GM19023 (cell line): ENCODE data around the gene NUP133.
"Not testable (repeated sequence)": the region's sequence is repeated elsewhere in the genome, so short reads cannot be mapped to it uniquely, and the experiment has no call there.

ENCODE experiments used
- ATAC-seq: cut with Tn5 transposase; IDR thresholded peaks from one replicate; pipeline ENCODE4 v1.9.1; 2021; ENCODE audit warnings: mild to moderate bottlenecking, moderate library complexity; ENCODE audit not compliant: unreplicated experiment

Gene NUP133

GRCh38 chr1:229509576-229509975, 1.4 kb upstream of the NUP133 start:
- no peak for ATAC-seq

DNA sequence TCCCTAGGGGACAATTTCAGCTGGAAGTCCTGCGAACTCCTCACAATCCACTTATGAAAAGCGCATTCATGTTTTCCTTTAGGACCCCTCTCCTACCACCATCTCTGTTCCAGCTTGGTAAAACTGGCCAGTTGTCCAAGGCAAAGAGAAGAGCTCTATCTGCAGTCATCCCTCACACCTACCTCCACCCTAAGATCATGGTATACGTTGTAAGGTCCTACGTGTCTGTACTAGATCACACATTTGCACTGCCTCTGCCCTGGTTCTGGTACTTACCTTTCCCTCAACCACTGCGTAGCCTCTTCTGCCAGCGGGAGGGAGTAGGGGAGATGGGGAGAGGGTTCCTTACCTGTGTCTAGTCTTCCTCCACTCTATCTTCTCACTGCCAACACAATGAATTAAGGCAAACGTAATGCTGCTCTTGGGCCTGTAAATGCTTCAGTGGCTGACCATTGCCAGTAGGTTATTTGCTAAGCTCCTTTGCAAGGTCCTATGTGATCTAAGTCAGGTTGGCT, 739 bp upstream of the NUP133 start:
- ATAC-seq = peak; percentile 4

DNA sequence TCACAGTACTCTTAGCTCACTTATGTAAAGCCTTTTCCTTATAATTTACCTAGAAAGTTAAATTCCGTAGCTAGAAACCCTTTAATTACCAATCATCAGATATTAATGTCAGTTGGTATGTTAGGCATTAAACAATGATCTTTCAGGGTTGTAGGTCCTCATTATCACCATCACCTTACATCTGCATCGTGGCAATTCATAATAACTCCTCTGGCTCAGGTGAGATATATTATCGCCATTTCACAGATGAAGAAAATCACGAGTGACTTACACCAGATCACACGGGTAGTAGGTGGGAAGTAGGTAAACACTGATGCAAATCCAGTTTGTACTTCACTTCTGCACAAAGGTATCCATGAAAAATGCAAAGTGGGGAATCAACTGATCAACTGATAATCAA, 639 bp downstream of the NUP133 start:
- ATAC-seq = no peak

GRCh38 chr1:229506633-229507032, 1.5 kb downstream of the NUP133 start:
- ATAC-seq = no peak

DNA sequence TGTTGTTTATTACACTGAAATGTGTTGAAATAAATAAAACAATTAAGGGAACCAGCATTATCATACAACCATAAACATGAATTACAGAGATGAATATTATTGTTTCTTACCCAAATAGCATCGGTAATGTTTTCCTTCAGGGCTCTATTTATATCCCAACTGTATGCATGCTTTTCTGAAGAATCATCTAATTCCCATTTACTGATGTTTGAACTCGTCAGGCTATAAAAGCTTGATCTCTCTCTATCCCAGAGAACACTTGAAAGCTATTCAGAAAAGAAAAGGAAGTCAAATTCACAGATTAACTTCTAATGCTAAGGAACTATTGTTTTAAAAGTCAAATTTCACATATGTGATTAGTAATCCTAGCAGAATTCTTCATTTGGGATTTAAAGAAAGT, 12.4 kb downstream of the NUP133 start:
- ATAC-seq = no peak

- ATAC-seq = no peak
Measured at GRCh38 chr1:229487181-229487580, 21.0 kb downstream of the NUP133 start.

DNA sequence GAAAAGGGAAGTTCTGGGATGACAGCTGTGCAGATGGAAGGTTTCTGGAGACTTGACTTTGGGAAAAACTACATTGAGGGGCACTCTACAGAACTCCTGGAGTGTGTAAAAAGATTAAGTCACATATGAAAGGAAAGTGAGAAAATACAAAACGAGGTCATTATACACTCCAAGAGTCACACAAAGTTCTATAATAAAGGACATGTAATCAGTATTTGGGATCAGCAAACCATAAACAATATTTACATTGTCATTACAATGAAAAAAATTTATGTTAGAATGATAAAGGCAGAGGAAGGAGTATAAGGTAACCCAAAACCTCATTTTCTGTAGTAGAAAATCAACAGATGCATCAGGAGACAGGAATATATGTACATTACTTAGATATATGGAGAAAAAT, 22.8 kb downstream of the NUP133 start:
- no peak for ATAC-seq

DNA sequence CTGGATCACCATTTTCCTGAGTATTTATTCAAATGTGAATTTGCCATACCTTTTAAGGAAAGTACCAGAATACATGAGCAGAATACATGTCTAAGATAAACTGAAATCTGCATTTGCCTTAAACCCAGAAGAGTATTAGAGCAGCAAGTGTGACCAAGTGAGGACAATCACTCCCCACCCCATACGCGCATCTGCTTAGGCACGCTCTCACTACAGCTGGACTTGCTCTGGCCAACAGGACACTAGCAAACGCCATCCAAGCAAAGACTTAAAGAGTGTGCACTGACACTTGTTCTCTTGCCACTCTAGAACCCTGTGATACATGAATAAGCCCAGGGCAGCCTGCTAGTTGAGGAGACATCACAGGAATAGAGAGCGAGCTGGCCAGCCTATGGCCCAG, 25.6 kb downstream of the NUP133 start:
- ATAC-seq = no peak

DNA sequence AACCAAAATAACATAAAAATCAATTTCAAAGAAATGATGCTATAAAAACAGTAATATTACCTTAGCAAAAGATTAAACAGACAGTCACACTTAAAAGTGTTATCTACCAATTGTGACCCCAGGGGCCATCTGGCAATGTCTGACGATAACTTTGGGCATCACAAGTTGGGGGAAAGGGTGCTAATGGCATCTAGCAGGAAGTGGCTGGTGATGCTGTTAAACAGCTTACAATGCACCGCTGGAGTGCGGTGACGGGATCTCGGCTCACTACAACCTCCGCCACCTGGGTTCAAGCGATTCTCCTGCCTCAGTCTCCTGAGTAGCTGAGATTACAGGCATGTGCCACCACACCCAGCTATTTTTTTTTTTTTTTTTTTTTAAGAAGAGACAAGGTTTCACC, 27.6 kb downstream of the NUP133 start:
- ATAC-seq = no peak

- ATAC-seq = peak; percentile 72
Measured at GRCh38 chr1:229479660-229480399, 28.3 kb downstream of the NUP133 start.

GRCh38 chr1:229478852-229479251, 29.3 kb downstream of the NUP133 start:
- ATAC-seq = peak; percentile 66

DNA sequence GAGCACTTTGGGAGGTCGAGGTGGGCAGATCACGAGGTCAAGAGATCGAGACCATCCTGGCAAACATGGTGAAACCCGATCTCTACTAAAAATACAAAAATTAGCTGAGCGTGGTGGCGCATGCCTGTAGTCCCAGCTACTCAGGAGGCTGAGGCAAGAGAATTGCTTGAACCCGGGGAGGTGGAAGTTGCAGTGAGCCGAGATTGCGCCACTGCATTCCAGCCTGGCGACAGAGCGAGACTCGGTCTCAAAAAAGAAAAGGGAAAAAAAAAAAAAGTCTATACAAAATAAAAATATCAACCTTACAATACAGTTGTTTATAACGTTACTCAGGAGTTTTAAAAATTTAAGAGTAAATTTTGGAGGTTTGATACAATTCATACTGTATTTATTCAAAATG, 32.3 kb downstream of the NUP133 start:
- not testable (repeated sequence) for ATAC-seq

DNA sequence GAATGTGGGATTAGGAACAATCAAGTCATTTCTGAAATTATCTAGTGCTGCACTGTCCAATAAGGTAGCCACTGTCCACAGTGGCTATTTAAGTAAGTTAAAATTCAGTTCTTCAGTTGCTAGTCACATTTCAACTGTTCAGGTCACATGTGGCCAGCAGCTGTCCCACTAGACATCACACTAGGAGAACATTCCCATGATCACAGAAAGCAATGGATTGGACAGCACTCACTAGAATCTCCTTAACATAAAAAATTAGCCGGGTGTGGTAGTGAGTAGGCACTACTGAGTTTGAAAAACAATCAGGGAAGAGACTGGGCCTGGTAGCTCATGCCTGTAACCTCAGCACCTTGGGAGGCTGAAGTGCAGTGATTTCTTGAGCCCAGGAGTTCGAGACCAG, 33.6 kb downstream of the NUP133 start:
- no peak for ATAC-seq

DNA sequence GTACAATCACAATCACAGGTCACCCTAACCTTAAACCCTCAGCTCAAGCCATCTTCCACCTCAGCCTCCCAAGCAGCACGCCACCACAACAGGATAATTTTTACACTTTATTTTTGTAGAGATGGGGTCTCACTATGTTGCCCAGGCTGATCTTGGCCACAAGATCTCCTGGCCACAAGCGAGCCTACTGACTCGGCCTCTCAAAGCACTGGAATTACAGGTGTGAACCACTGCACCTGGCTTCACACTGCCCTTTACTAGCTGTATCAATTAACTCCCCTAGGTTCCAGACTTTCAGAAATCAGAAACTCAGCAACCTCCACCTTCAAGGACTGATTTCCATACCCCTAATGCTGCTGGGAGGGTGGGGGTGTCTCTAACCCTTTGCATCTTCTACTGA, 37.0 kb downstream of the NUP133 start:
- no peak for ATAC-seq

GRCh38 chr1:229470406-229471043, 37.6 kb downstream of the NUP133 start:
- no peak for ATAC-seq

DNA sequence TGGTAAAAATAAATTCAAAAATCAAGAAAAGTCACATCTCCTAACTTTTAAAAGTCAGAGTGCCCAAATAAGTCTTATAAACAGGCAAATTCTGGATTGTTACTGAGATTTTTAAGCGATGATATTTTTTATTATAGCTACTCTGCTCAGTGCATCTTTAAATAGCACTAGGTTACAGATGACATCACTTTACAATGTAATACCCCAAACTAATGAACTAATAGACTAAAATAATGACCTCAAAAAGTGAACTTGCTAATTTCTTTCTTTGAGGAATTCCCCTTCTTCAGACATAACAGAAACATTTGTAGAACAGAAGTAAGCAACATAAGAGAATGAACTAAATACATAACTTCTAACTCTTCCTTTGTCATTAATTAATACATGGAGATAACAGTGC, 41.3 kb downstream of the NUP133 start:
- no peak for ATAC-seq

DNA sequence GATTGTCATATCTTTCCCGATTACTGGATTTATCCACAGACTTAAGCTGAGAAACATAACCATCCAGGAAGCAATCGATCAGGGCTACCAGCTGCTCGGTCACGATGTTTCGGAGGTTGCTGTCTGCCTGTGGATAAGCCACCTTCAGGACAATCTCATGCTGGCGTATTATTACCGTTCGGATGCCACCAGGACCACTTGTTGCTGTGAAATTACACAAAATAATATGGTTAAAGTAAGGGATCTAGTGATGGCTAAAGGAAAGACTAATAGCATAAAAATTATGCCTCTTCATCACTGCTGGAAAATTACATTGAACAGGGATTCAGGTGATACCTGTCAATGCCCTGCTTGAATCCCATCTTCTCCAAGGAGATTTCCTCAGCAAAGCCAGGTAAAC, 43.5 kb downstream of the NUP133 start:
- ATAC-seq = no peak

DNA sequence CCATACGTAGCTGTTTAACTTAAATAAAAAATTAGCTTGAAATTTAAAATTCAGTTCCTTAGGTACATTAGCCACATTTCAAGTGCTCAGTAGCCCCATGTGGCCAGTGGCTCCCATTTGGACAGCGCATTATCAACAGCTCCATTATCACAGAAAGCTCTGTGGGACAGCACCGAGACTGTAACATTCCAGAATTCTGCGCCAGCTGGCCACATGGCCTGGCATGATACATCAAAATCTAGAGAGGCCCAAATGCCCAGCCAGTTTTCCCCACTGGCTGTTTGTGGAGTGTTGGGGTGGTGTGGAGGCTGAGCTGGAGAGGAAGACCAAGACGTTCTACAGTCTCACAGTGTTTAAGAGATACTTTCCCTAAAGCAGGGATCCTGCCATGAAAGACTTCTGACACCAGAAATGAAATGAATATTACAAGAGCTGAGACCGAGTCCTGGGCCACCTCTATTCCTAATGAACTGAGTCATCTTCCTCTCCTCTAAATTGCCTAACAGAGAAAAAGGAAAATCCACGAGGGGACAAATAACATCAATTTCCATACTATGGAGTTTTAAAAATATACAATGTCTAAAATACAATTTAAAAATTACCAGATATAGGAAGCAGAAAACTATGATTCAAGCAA, 47.0 kb downstream of the NUP133 start:
- no peak for ATAC-seq

- no peak for ATAC-seq
Measured at GRCh38 chr1:229459815-229460214, 48.3 kb downstream of the NUP133 start.

GRCh38 chr1:229457436-229457835, 50.7 kb downstream of the NUP133 start:
- ATAC-seq = no peak

DNA sequence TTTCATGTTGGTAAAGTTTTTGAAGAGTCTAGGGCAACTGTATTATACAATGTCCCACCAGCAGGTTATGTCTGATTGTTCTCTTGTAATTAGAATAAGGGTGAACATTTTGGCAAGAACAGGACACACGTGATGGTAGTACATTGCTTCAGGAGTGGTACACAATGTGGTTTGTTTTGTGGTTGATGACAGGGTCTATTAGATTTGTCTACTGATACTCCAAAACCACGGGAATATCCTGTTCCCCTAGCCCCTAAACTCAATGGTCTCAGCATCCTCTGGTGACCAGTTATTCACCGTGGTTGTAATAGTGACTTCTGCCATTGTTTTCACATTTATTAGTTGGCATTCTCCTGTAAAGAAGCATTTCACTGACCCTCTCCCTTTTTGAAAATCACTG, 52.1 kb downstream of the NUP133 start:
- no peak for ATAC-seq

DNA sequence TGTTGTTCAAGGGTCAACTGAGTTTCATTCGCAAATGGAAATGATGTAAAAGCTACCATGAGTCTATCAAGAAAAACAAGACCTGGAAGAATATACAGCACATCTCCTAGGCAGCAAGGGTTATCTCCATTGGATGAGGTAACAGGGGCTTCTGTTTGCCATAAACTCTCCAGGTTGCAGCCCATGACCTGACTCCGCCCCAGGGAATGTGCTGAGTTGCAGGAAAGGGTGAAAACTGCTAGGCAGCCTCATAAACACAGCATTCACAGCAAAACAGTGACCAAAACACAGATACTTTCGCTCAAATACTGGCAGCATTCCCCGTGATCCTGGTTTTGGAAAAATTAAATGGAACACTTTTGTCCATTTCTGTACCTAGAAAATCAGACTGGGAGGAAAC, 54.1 kb downstream of the NUP133 start:
- no peak for ATAC-seq
